DOHH2 (cell line): ENCODE measurements around the gene CEP57L1.

ENCODE experiments used
- H3F3A ChIP-seq: fragments of 200-600 bp; sonication (generic), shearing (Covaris generic); 2 replicates; pipeline ENCODE4 v1.6.0; 2016; ENCODE audit warnings: antibody characterized with exemption, mild to moderate bottlenecking; ENCODE audit not compliant: control insufficient read depth, insufficient read depth
- H3K27ac ChIP-seq: fragments of 200-600 bp; sonication (generic); 2 replicates; pipeline ENCODE4 v1.5.1; 2014; ENCODE audit warnings: low read depth, mild to moderate bottlenecking, low read length, moderate library complexity
- H3K27me3 ChIP-seq: fragments of 200-600 bp; sonication (generic); 2 replicates; pipeline ENCODE4 v1.6.1; 2014; ENCODE audit warnings: mild to moderate bottlenecking, low read length, mixed read lengths; ENCODE audit not compliant: control insufficient read depth
- H3K36me3 ChIP-seq: fragments of 200-600 bp; sonication (generic); 2 replicates; pipeline ENCODE4 v1.6.1; 2014; ENCODE audit warnings: mild to moderate bottlenecking, low read length, moderate library complexity, mixed read lengths; ENCODE audit not compliant: control insufficient read depth
- H3K4me1 ChIP-seq: fragments of 200-600 bp; sonication (generic); 2 replicates; pipeline ENCODE4 v1.6.1; 2014; ENCODE audit warnings: mild to moderate bottlenecking, low read length, mixed read lengths; ENCODE audit not compliant: control insufficient read depth
- H3K4me2 ChIP-seq: fragments of 200-600 bp; sonication (generic); 2 replicates; pipeline ENCODE4 v1.6.0; 2014; ENCODE audit warnings: mild to moderate bottlenecking, low read length, moderate library complexity
- H3K4me3 ChIP-seq: fragments of 200-600 bp; sonication (generic); 2 replicates; pipeline ENCODE4 v1.5.1; 2014; ENCODE audit warnings: mild to moderate bottlenecking, low read length, mixed read lengths
- H3K79me2 ChIP-seq: fragments of 200-600 bp; sonication (generic); 2 replicates; pipeline ENCODE4 v1.6.1; 2014; ENCODE audit warnings: mild to moderate bottlenecking, low read length, mixed read lengths; ENCODE audit not compliant: control insufficient read depth
- H3K9me2 ChIP-seq: fragments of 200-600 bp; sonication (generic); replicated peaks from 2 replicates; pipeline ENCODE4 v1.6.1; 2014; ENCODE audit warnings: mild to moderate bottlenecking, low read length, mixed read lengths; ENCODE audit not compliant: control insufficient read depth
- H3K9me3 ChIP-seq: fragments of 200-600 bp; sonication (generic); 2 replicates; pipeline ENCODE4 v1.6.1; 2014; ENCODE audit warnings: antibody characterized with exemption, low read length, mixed read lengths; ENCODE audit not compliant: control insufficient read depth, insufficient read depth
- H4K20me1 ChIP-seq: fragments of 200-600 bp; sonication (generic); 2 replicates; pipeline ENCODE4 v1.6.0; 2014; ENCODE audit warnings: low read depth, mild to moderate bottlenecking, antibody characterized with exemption, low read length, moderate library complexity; ENCODE audit not compliant: control insufficient read depth, insufficient read depth
- CTCF ChIP-seq: fragments of 200-600 bp; sonication (generic); IDR thresholded peaks from one replicate; pipeline ENCODE4 v1.5.1; 2014; ENCODE audit warnings: antibody characterized with exemption, mild to moderate bottlenecking, low read depth, low read length; ENCODE audit not compliant: poor library complexity, severe bottlenecking
- EZH2phosphoT487 ChIP-seq: fragments of 200-600 bp; sonication (generic); IDR thresholded peaks from 2 replicates; pipeline ENCODE4 v1.6.1; 2017; ENCODE audit warnings: borderline replicate concordance, mild to moderate bottlenecking, antibody characterized with exemption, low read length, moderate library complexity, mixed read lengths

The CEP57L1 gene

GRCh38 chr6:109062767-109063352 lies 32.4 kb upstream of the CEP57L1 start:
- Histone ChIP-seq H3F3A (no peaks in the 10 kb centered on the region), H3K4me1 (0 out of 2 replicates have a peak, but pooled peaks cover 3% of the 10 kb centered on the region), H3K27me3 (no peaks in the 10 kb centered on the region), H3K9me3 (no peaks in the 10 kb centered on the region), H4K20me1 (no peaks in the 10 kb centered on the region), H3K4me2 (no peak overlapping the region), H3K36me3 (no peaks in the 10 kb centered on the region), H3K27ac (no peak overlapping the region), H3K79me2 (no peaks in the 10 kb centered on the region), H3K4me3 (no peak overlapping the region), H3K9me2 (no peaks in the 10 kb centered on the region)
- TF ChIP-seq CTCF (no peak), EZH2phosphoT487 (no peak)

- Histone ChIP-seq H3K4me1 (no peaks in the 10 kb centered on the region), H3K27me3 (no peaks in the 10 kb centered on the region), H3K27ac (no peak overlapping the region), H3K4me3 (no peak overlapping the region), H3K9me2 (no peaks in the 10 kb centered on the region), H3K36me3 (no peaks in the 10 kb centered on the region), H3K79me2 (no peaks in the 10 kb centered on the region), H3K4me2 (no peak overlapping the region), H3K9me3 (no peaks in the 10 kb centered on the region), H3F3A (no peaks in the 10 kb centered on the region), H4K20me1 (no peaks in the 10 kb centered on the region)
- TF ChIP-seq CTCF, result no peak
- no peak for TF ChIP-seq EZH2phosphoT487
Measured at GRCh38 chr6:109069746-109070145, 25.6 kb upstream of the CEP57L1 start.

GRCh38 chr6:109071125-109071917 lies 24.0 kb upstream of the CEP57L1 start:
- Histone ChIP-seq H3K4me1 (no peaks in the 10 kb centered on the region), H3K79me2 (no peaks in the 10 kb centered on the region), H3K9me2 (no peaks in the 10 kb centered on the region), H3K36me3 (no peaks in the 10 kb centered on the region), H3K27me3 (no peaks in the 10 kb centered on the region), H3K9me3 (no peaks in the 10 kb centered on the region), H4K20me1 (no peaks in the 10 kb centered on the region), H3K4me3 (no peak overlapping the region), H3K4me2 (no peak overlapping the region), H3F3A (no peaks in the 10 kb centered on the region), H3K27ac (no peak overlapping the region)
- no peak for TF ChIP-seq EZH2phosphoT487
- TF ChIP-seq CTCF, result no peak
